ENCODE measurements around the gene MYT1.

DNA sequence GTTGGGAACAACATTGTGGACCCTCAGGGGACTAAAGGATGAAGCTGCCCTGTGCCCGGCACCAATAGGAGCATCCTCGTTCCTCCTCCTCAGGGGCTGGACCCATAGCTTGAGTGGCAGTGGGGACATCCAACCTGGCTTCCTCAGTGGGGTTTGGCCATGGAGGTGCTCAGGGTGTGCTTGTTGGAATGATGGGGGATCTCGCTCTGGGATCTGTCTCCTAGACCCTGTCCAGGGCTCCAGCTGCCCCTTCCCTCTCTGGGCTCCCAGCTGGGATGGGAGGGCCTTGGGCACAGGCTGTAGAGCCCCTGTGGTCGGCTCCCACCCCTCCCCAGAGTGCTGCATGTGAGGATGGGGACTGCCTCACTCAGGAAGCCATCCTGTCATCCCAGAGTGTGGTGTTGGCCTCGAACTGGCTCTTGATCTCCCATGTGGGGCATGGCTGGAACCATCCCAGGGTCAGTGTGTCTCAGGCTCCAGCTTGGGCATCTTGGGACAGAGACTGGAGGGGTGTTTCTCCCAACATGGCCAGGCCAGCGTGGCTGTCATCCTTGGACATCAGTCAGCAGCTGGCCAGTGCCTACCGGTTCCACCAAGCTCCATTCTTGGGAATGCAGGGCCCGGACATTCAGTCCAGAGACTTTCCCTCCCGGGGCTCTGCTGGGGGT lies 9.5 kb upstream of the MYT1 start:
- TF ChIP-seq CTCF (conservative IDR thresholded peaks at IDR 0.05; ENCODE audit: low read depth, low read length) (no peak), EZH2 (IDR thresholded peaks at IDR 0.05; ENCODE audit: low read length, unreplicated experiment) (no peak)

Data from PC-3 (cell line).